Choroid plexus epithelial cell (primary cell): Measurements from ENCODE around the gene LGI4.

Experiments used
- DNase-seq: peaks from one replicate; pipeline ENCODE4 v3.0.0-alpha.2; 2010; ENCODE audit warnings: low read depth
- H3K4me3 ChIP-seq: 2 replicates; pipeline ENCODE4 v1.5.1; 2011; ENCODE audit warnings: low read depth, mild to moderate bottlenecking, control low read depth, low read length, moderate library complexity
- TF ChIP-seq, protein P1 (sequence below): conservative IDR thresholded peaks from 2 replicates; pipeline ENCODE4 v1.5.1; 2011; ENCODE audit warnings: low read depth, mild to moderate bottlenecking, control low read depth, inconsistent platforms, low read length, moderate library complexity

LGI4 gene

DNA sequence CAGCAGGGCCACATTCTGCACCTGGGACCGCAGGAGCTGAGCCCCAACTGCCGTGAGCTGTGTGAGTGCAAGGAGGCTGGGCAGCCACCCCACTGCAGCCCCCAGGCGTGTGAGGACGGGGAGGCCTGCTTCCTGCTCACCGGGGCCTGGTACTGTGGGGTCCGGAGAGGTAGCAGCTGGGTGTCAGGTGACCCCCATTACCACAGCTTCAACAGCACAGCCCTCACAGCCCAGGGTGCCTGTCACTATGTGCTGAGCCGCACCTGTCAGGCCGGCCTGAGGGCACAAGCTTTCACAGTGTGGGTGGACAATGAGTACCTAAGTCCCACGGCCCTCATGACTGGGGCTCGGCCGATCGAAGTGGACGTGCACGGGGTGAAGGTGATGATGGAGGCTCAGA is 55.0 kb downstream of the LGI4 start:
- no peak for DNase-seq
- TF ChIP-seq, protein P1, sequence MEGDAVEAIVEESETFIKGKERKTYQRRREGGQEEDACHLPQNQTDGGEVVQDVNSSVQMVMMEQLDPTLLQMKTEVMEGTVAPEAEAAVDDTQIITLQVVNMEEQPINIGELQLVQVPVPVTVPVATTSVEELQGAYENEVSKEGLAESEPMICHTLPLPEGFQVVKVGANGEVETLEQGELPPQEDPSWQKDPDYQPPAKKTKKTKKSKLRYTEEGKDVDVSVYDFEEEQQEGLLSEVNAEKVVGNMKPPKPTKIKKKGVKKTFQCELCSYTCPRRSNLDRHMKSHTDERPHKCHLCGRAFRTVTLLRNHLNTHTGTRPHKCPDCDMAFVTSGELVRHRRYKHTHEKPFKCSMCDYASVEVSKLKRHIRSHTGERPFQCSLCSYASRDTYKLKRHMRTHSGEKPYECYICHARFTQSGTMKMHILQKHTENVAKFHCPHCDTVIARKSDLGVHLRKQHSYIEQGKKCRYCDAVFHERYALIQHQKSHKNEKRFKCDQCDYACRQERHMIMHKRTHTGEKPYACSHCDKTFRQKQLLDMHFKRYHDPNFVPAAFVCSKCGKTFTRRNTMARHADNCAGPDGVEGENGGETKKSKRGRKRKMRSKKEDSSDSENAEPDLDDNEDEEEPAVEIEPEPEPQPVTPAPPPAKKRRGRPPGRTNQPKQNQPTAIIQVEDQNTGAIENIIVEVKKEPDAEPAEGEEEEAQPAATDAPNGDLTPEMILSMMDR, result no peak
- H3K4me3 ChIP-seq, result no peak overlapping the region

GRCh38 chr19:35077411-35078223 is 57.2 kb downstream of the LGI4 start:
- DNase-seq, result no peak
- TF ChIP-seq, protein P1, result no peak
- H3K4me3 ChIP-seq, result no peak overlapping the region

DNA sequence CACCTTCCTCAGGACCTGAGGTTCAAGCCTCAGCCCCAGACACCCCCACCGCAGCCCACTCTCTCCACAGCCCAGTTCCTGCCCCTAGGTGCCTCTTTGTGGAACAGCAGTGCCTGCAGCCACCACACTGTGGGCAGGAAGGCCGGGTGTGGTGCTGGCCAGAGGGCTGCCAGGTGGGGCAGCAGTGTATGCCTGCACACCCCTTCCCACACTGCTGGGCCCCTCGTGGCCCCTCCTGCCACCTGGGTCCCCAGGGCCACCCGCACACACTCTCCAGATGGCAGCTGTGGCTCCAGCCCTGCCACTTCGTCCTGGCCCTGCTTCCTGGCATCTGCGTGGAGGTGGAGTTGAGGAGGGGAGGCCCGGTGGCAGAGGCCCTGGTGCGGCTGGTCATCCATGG is 58.2 kb downstream of the LGI4 start:
- DNase-seq, result no peak
- TF ChIP-seq, protein P1, result no peak
- H3K4me3 ChIP-seq, result no peak overlapping the region

- TF ChIP-seq, protein P1, result no peak
- H3K4me3 ChIP-seq, result no peak overlapping the region
- DNase-seq, result no peak
Measured at GRCh38 chr19:35076026-35076370, 58.9 kb downstream of the LGI4 start.

- TF ChIP-seq, protein P1, result no peak
- no peak for DNase-seq
- no peak overlapping the region for H3K4me3 ChIP-seq
Measured at GRCh38 chr19:35075202-35076025, 59.4 kb downstream of the LGI4 start.
